GM18867 (cell line): ENCODE measurements around the gene FANCB.

ENCODE experiments used
- ATAC-seq: cut with Tn5 transposase; IDR thresholded peaks from one replicate; pipeline ENCODE4 v1.9.1; 2021; ENCODE audit warnings: mild to moderate bottlenecking, moderate library complexity; ENCODE audit not compliant: unreplicated experiment

Gene FANCB

GRCh38 chrX:14843666-14844065 is 29.2 kb downstream of the FANCB start:
- no peak for ATAC-seq

GRCh38 chrX:14837155-14837554 is 35.7 kb downstream of the FANCB start:
- ATAC-seq = peak; percentile 65

- ATAC-seq = no peak
These were observed 40.3 kb downstream of the FANCB start for GRCh38 chrX:14832586-14832985.

GRCh38 chrX:14832151-14832550 is 40.7 kb downstream of the FANCB start:
- ATAC-seq = no peak

GRCh38 chrX:14829643-14830042 is 43.2 kb downstream of the FANCB start:
- no peak for ATAC-seq

- no peak for ATAC-seq
These were observed 46.5 kb downstream of the FANCB start for GRCh38 chrX:14826319-14826718.

- ATAC-seq = no peak
These were observed 47.0 kb downstream of the FANCB start for GRCh38 chrX:14825851-14826250.

GRCh38 chrX:14819769-14820168 is 53.1 kb downstream of the FANCB start:
- ATAC-seq = no peak

GRCh38 chrX:14817571-14817970 is 55.3 kb downstream of the FANCB start:
- no peak for ATAC-seq

GRCh38 chrX:14802943-14803710 is 69.7 kb downstream of the FANCB start:
- ATAC-seq = no peak

GRCh38 chrX:14801136-14801535 is 71.7 kb downstream of the FANCB start:
- ATAC-seq = no peak

- ATAC-seq = no peak
These were observed 74.0 kb downstream of the FANCB start for GRCh38 chrX:14798805-14799397.
